ENCODE data around the gene NLGN4Y.

Gene NLGN4Y

GRCh38 chrY:14524272-14525231, at the start of gene NLGN4Y:
Gene NLGN4Y, plus strand, starts transcription at chrY:14524529. Its CDS starts 97,591 bp downstream, at chrY:14622120.
- DNase-seq: no peak

DNA sequence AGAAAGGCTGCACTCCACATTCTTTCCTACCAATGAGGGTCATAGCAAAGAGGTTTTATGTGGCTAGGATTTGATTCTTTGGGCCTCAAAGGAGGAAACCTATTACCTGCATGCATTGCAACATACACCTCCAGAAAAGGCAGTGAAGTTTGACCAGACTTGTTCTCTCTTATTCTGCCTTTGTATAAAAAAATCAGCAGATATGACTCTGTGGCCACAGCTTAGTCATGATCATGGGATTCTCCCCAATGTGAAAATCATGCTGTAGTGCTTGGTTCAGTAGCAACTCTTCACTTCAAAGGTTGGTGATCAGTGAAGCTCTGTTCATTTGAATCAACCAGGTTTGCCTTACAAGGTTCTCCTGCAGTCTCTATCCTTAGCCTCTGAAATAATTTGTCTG, 38.4 kb upstream of the NLGN4Y start:
- DNase-seq: no peak

- no peak for DNase-seq
These were observed 34.1 kb upstream of the NLGN4Y start for GRCh38 chrY:14490226-14490625.

- DNase-seq: no peak
These were observed 26.3 kb upstream of the NLGN4Y start for GRCh38 chrY:14498071-14498470.

DNA sequence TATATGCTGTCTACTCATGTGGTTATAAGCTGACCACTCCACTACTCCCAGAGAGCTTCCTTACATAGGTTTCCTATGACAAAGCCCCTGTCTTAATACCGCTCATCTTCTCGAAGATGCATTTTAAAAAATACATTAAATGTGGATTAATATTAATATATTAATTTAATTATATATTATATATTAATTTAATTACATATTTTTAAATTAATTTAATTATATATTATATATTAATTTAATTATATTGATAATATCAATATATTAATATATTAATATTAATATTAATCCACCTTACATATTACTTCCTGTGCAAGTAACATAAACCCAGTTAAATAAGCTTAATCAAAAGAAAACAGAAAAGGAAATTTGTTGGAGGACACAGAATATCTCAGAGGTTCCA, 19.7 kb upstream of the NLGN4Y start:
- no peak for DNase-seq

DNA sequence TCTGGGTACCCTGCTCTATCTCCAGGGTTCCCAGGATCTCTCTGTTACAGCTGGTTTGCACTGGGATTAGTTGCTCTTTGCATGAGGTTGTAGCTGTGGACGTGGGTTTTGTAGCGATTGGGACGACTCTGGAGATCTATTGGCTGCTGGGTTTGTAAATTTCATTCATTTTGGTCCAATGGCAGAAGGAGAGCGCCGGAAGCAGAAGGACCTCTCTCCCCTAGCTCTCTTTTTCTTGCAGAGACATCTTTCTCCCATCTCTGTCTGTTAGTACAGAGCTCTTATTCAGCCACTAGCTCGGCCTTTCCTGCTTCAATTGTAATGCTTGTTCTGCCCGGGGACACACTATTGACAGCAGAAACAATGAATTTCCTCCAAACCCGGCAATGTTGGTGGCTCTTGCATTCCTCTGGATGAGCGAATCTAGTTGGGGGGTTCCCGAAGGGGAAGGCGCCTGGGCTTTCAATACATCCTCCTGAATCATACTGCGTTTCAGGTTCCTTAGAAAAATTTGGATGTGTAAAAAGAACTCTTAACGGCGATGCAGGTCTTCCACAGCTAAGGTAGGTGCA, 1.9 kb upstream of the NLGN4Y start:
- no peak for DNase-seq

DNA sequence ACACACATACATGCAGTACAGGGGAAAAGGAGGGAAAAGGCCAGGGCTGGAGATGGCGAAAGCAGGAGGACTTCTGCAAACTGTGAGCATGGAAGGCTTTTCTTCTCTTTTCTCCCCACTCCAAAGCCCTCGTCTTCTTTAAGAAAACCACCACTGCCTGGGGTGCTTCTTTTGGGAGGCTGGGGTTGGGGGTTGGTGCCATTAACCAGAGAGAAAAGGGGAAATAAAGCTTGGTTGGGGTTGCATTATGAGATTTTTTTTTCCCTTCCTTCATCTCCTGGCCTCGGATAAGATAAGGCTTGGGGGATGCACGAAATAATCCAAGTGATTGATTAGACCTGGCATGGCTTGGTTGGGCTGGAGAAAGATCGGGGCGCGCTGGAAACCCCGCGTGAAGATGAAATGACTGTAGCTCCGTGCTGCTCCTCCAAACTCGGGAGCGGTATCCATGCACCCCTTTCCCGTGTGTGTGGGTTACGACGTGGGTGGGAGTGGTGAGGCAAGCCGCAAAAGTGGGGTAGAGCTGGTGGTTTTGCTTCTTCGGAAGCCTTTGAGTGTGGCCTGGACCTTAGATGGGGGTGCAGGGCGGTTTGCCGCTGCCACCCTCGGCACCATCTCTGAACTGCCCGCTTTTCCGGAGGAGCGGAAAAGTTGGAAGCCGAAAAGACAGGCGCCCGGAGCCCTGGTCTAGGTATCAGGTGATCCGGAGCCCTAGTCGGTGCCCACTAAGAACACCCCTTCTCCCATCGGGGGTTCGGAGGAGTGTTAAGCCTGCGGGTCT, 648 bp upstream of the NLGN4Y start:
- no peak for DNase-seq

DNA sequence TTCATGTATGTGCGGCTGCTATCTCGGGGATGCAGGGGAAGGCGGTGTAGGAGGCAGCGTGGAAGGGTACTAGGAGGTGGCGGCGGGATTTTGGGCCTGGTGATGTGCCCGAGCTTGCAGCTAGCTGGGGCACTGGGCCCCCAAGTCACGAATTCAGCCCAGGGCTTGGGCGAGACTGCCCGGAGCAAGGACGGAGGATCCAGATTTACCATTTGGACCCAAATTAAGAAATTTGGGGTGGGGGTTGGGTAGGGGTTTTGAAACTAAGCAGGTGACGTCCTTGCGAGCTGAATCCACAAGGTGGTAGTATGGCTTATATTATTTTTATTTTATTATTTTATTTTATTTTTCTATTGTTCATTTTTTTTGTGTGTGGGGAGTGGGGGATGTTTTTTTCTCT, 986 bp downstream of the NLGN4Y start:
- no peak for DNase-seq

DNA sequence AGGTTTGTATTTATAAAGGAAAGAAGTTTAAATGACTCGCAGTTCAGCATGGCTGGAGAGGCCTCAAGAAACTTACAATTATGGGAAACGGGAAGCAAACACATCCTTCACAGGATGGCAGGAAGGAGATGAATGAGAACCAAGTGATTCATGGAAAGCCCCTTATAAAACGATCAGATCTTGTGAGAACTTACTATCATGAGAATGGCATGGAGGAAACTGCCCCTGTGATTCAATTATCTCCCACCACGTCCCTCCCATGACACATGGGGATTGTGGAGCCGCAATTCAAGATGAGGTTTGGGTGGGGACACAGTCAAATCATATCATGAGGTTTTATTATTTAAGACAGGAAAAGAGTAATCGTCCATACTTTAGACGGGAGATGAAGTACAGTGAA, 4.0 kb downstream of the NLGN4Y start:
- DNase-seq: no peak

DNA sequence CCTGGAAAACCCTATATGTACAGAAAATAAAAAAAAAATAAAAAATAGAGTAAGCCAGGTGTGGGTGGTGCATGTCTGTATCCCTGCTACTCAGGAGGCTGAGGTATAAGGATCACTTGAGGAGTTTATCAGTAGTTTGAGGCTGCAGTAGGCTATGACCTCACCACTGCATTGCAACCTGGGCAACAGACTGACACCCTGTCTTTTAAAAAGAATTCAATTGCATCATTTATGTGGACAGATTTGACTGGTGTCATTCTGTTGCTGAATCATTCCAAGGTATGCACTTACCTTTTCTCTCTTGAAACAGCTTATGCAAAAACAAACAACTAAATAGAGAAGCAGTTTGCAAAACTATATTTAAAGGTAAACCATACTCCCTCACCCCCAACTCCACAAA, 12.4 kb downstream of the NLGN4Y start:
- DNase-seq: no peak

DNA sequence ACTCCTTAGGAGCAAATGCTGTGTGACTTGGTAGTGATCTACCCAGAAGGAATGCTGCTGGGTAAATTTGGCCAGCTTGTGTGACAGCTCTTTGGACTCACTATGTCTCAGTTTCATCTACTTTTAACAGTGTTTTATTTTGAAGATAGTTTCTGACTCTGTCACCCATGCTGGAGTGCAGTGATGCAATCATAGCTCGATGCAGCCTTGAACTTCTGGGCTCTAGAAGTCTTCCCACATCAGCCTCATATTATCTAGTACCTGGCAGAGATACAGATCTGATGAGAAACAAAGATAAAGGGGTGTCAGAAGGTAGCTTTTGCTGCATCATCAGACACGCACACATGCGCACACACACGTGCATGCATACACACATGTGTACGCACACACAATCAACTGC, 19.2 kb downstream of the NLGN4Y start:
- no peak for DNase-seq

GRCh38 chrY:14581294-14581693, 57.0 kb downstream of the NLGN4Y start:
- no peak for DNase-seq

GRCh38 chrY:14586725-14587124, 62.4 kb downstream of the NLGN4Y start:
- DNase-seq: no peak

- no peak for DNase-seq
These were observed 77.0 kb downstream of the NLGN4Y start for GRCh38 chrY:14601372-14601771.

GRCh38 chrY:14617625-14618024, 93.3 kb downstream of the NLGN4Y start:
- DNase-seq: no peak

- no peak for DNase-seq
These were observed 94.2 kb downstream of the NLGN4Y start for GRCh38 chrY:14618513-14618912.

DNA sequence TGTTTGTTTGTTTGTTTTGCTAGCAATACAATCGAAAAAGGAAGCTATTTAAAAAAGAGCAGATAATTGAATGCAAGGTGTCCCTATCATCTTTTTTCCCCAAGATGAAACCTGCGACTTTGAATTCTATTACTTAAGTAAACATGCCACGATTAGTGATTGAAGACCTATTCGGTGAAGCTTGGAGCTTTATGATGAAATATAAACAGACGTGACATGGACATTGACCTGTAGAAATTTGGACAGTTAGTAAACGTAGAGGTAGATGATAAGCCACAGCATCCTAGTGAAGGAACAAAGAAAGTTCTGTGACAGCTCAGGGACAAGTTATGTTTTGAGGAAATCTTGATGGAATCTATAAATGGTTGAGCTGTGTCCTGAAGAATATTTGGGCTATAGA, 103.9 kb downstream of the NLGN4Y start:
- no peak for DNase-seq

DNA sequence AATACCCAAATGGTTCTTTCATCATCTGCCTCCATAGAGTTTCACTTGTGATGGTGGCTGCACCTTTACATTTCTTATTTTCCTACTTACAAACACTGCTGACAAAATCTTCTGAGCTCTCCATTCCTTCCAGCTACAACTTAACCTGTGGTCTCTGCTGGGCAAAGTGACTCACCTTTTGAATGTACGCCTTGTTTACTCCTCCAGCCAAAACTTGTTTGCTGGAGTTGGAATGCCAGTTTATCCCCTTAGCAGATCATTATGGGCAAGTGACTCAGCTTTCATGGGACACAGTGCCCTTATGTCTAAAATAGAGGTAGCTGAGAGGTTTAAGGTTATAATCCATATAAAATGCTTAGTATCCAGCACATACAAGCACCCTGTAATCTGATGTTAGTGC, 107.3 kb downstream of the NLGN4Y start:
- DNase-seq: no peak

- DNase-seq: no peak
These were observed 109.4 kb downstream of the NLGN4Y start for GRCh38 chrY:14633718-14634117.

DNA sequence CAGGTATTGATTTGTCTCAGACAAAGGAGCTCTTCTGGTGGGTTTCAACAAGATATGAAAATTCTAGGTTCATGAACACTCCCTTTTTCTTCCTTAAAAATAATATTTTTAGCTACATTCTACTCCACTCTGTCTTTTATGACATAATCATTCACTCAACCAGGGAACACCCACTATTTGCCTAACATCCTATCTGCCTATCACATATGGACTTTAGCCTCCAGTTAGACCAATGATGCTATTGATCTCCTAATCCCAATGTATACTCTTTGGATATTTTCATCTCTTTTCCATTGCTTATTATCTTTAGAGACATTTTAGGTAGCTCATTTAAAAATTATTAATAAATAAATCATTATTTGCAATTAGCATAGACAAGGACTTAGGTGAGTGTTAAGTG, 110.6 kb downstream of the NLGN4Y start:
- DNase-seq: no peak

DNA sequence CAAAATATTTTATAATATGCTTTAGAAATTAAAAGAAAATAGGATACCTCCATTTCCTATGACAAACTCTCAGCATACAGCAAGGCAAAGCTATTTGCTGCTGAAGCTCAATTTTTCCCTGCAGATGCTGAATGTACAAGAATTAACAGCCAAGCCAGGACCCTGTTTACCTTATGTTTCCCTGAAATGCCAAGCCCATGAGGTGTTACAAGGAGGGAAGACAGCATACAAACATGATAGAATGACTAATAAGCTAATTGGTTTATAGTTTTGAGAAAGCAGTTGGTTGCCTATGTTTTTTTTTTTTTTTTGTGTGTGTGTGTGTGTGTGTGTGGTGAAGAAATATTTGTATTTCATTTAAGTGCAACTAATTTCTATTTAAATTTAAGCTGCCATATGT, 113.2 kb downstream of the NLGN4Y start:
- no peak for DNase-seq

DNA sequence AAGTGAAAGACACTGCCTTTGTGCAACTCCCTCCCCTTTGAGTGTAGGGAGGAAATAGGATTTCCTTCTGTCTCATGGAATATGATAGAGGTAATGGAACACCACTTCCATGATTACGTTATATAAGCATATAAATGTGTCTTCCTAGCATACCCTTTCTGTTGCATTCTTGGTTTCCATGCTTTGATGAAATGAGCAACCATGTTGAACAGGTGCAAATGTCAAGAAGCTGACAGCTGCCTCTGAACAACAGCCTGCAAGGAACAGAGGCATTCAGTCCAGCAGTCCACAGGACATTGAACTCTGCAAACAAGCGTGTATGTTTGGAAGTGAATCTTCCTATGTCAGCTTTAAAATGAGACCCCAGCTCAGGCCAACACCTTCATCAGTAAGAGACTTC, 117.5 kb downstream of the NLGN4Y start:
- no peak for DNase-seq

DNA sequence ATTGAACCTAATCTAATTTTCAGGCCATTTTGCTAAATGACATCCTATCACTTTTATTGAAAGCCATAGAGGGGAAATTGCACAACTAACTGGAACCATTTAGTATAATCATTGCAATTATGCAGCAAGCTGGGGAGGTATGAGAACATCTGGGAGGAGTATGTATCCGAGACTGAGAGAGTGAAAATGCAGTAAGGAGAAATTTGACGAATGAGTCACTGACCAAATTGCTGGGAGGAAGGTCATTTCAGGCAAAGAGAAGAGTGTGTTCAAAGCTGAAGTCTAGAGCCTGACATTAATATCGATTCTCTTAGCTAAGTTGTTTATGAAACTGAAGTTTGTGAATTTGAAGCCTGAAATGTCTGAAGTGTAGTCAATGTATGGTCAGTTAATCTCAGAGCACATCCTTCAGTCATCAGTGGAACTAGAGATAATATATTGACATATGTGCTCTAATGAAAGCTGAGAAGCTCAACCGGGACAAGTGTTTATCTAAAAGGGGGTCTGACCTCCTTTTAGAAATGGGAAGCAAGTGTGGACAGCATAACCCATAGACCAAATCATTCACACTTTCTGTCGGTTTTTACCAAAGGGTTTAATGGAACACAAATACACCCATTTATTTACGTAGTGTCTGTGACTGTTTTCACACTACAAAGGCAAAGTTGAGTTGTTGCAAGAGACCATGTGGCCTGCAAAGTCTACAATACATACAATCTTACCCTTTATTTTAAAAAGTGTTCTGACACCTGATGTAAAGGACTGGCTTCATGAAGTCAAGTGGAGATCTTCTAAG, 120.0 kb downstream of the NLGN4Y start:
- no peak for DNase-seq

Data from NCI-H82 (cell line).